ENCODE measurements around the gene ATXN7.

The ATXN7 gene

GRCh38 chr3:63863150-63864007 is at the start of gene ATXN7, which contains the start of gene THOC7:
Gene ATXN7, plus strand, starts transcription at chr3:63863867. Its CDS starts 48,732 bp downstream, at chr3:63912599.
Gene THOC7, minus strand, starts transcription at chr3:63863805. Its CDS starts 15 bp downstream, at chr3:63863790.
- Histone ChIP-seq H4K20me1 (peaks cover 65% of the 10 kb centered on the region), H3K27ac (peak within 1 kb of the TSS; percentile 98), H3K9ac (peak within 1 kb of the TSS; percentile 99), H3K4me2 (peak within 1 kb of the TSS; percentile 95), H3K4me3 (peak within 1 kb of the TSS; percentile 80), H3K36me3 (peaks cover 20% of the 10 kb centered on the region; the same call in 1 of the 2 replicates), H3K27me3 (no peaks in the 10 kb centered on the region), H3K4me1 (peaks cover 30% of the 10 kb centered on the region), H3K9me3 (no peaks in the 10 kb centered on the region)
- no peak for TF ChIP-seq Cebpa-rat (IDR thresholded peaks at IDR 0.05)

GRCh38 chr3:63814237-63814636 is 49.4 kb upstream of the ATXN7 start:
- no peak overlapping the region for H3K9ac ChIP-seq
- H3K9me3 ChIP-seq, result no peaks in the 10 kb centered on the region
- no peaks in the 10 kb centered on the region for H3K4me1 ChIP-seq
- H4K20me1 ChIP-seq, result no peaks in the 10 kb centered on the region
- TF ChIP-seq Cebpa-rat (IDR thresholded peaks at IDR 0.05), result no peak
- H3K4me3 ChIP-seq, result no peak overlapping the region
- H3K27ac ChIP-seq, result no peak overlapping the region
- no peak overlapping the region for H3K4me2 ChIP-seq
- H3K27me3 ChIP-seq, result no peaks in the 10 kb centered on the region
- no peaks in the 10 kb centered on the region for H3K36me3 ChIP-seq

- H3K36me3 ChIP-seq, result no peaks in the 10 kb centered on the region
- no peak overlapping the region for H3K9ac ChIP-seq
- H3K4me2 ChIP-seq, result no peak overlapping the region
- no peak overlapping the region for H3K27ac ChIP-seq
- no peak overlapping the region for H3K4me3 ChIP-seq
- no peaks in the 10 kb centered on the region for H3K9me3 ChIP-seq
- H3K27me3 ChIP-seq, result no peaks in the 10 kb centered on the region
- H4K20me1 ChIP-seq, result no peaks in the 10 kb centered on the region
- TF ChIP-seq Cebpa-rat (IDR thresholded peaks at IDR 0.05), result no peak
- no peaks in the 10 kb centered on the region for H3K4me1 ChIP-seq
Observed at GRCh38 chr3:63817225-63817624, 46.4 kb upstream of the ATXN7 start.

- Histone ChIP-seq H3K27me3 (no peaks in the 10 kb centered on the region), H3K9me3 (no peaks in the 10 kb centered on the region), H3K9ac (no peak overlapping the region), H4K20me1 (no peaks in the 10 kb centered on the region), H3K36me3 (0 out of 2 replicates have a peak, but pooled peaks cover under 1% of the 10 kb centered on the region), H3K4me2 (no peak overlapping the region), H3K4me3 (no peak overlapping the region), H3K27ac (no peak overlapping the region), H3K4me1 (no peaks in the 10 kb centered on the region)
- TF ChIP-seq Cebpa-rat (IDR thresholded peaks at IDR 0.05), result no peak
Observed at GRCh38 chr3:63818282-63819150, 45.2 kb upstream of the ATXN7 start.

GRCh38 chr3:63819151-63819398 is 44.6 kb upstream of the ATXN7 start, which contains the start of gene C3orf49:
Gene C3orf49, plus strand, starts transcription at chr3:63819299. Its CDS starts 173 bp downstream, at chr3:63819472.
- H3K27me3 ChIP-seq, result no peaks in the 10 kb centered on the region
- H3K4me1 ChIP-seq, result no peaks in the 10 kb centered on the region
- TF ChIP-seq Cebpa-rat (IDR thresholded peaks at IDR 0.05), result no peak
- H3K36me3 ChIP-seq, result 0 out of 2 replicates have a peak, but pooled peaks cover 5% of the 10 kb centered on the region
- H3K4me2 ChIP-seq, result no peak within 1 kb of the TSS
- H3K9me3 ChIP-seq, result no peaks in the 10 kb centered on the region
- no peak within 1 kb of the TSS for H3K27ac ChIP-seq
- H3K9ac ChIP-seq, result no peak within 1 kb of the TSS
- H3K4me3 ChIP-seq, result no peak within 1 kb of the TSS
- H4K20me1 ChIP-seq, result no peaks in the 10 kb centered on the region

- H3K4me3 ChIP-seq, result no peak overlapping the region
- H3K4me1 ChIP-seq, result no peaks in the 10 kb centered on the region
- no peaks in the 10 kb centered on the region for H3K27me3 ChIP-seq
- peaks cover 35% of the 10 kb centered on the region for H3K36me3 ChIP-seq
- no peaks in the 10 kb centered on the region for H4K20me1 ChIP-seq
- no peak overlapping the region for H3K27ac ChIP-seq
- TF ChIP-seq Cebpa-rat (IDR thresholded peaks at IDR 0.05), result no peak
- no peak overlapping the region for H3K9ac ChIP-seq
- H3K9me3 ChIP-seq, result no peaks in the 10 kb centered on the region
- H3K4me2 ChIP-seq, result no peak overlapping the region
Observed at GRCh38 chr3:63824309-63824708, 39.4 kb upstream of the ATXN7 start.

- Histone ChIP-seq H4K20me1 (no peaks in the 10 kb centered on the region), H3K36me3 (peaks cover 89% of the 10 kb centered on the region), H3K27ac (no peak overlapping the region), H3K9me3 (no peaks in the 10 kb centered on the region), H3K4me3 (no peak overlapping the region), H3K9ac (no peak overlapping the region), H3K27me3 (no peaks in the 10 kb centered on the region), H3K4me1 (no peaks in the 10 kb centered on the region), H3K4me2 (no peak overlapping the region)
- TF ChIP-seq Cebpa-rat (IDR thresholded peaks at IDR 0.05), result no peak
Observed at GRCh38 chr3:63830526-63830925, 33.1 kb upstream of the ATXN7 start.

- Histone ChIP-seq H3K4me3 (no peak overlapping the region), H3K27me3 (no peaks in the 10 kb centered on the region), H3K9ac (no peak overlapping the region), H3K4me2 (no peak overlapping the region), H3K4me1 (no peaks in the 10 kb centered on the region), H3K36me3 (peaks cover 86% of the 10 kb centered on the region), H3K27ac (no peak overlapping the region), H4K20me1 (no peaks in the 10 kb centered on the region), H3K9me3 (no peaks in the 10 kb centered on the region)
- no peak for TF ChIP-seq Cebpa-rat (IDR thresholded peaks at IDR 0.05)
Observed at GRCh38 chr3:63832395-63832794, 31.3 kb upstream of the ATXN7 start.

- Histone ChIP-seq H3K27ac (no peak overlapping the region), H3K36me3 (peaks cover 49% of the 10 kb centered on the region), H3K27me3 (no peaks in the 10 kb centered on the region), H3K4me3 (no peak overlapping the region), H3K4me2 (no peak overlapping the region), H4K20me1 (peaks cover 67% of the 10 kb centered on the region), H3K9me3 (peaks cover 14% of the 10 kb centered on the region), H3K9ac (no peak overlapping the region), H3K4me1 (no peaks in the 10 kb centered on the region)
- TF ChIP-seq Cebpa-rat (IDR thresholded peaks at IDR 0.05), result no peak
Observed at GRCh38 chr3:63841704-63842103, 22.0 kb upstream of the ATXN7 start.

GRCh38 chr3:63842127-63842526 is 21.5 kb upstream of the ATXN7 start:
- no peak overlapping the region for H3K27ac ChIP-seq
- H3K9ac ChIP-seq, result no peak overlapping the region
- H3K4me1 ChIP-seq, result no peaks in the 10 kb centered on the region
- H3K36me3 ChIP-seq, result peaks cover 49% of the 10 kb centered on the region
- no peaks in the 10 kb centered on the region for H3K27me3 ChIP-seq
- no peak for TF ChIP-seq Cebpa-rat (IDR thresholded peaks at IDR 0.05)
- H3K9me3 ChIP-seq, result peaks cover 14% of the 10 kb centered on the region
- H3K4me3 ChIP-seq, result no peak overlapping the region
- H4K20me1 ChIP-seq, result peaks cover 71% of the 10 kb centered on the region
- H3K4me2 ChIP-seq, result no peak overlapping the region
